Measurements from ENCODE around the gene FAM227B.

FAM227B gene

GRCh38 chr15:49293941-49294340, 326.7 kb downstream of the FAM227B start:
- no peak for DNase-seq (ENCODE audit: low spot score)

GRCh38 chr15:49290191-49290590, 330.4 kb downstream of the FAM227B start:
- DNase-seq (ENCODE audit: low spot score) = no peak

GRCh38 chr15:49288391-49288790, 332.2 kb downstream of the FAM227B start:
- DNase-seq (ENCODE audit: low spot score) = no peak

- no peak for DNase-seq (ENCODE audit: low spot score)
Observed at GRCh38 chr15:49287481-49287880, 333.1 kb downstream of the FAM227B start.

- no peak for DNase-seq (ENCODE audit: low spot score)
Observed at GRCh38 chr15:49286649-49287404, 333.8 kb downstream of the FAM227B start.

GRCh38 chr15:49282366-49282765, 338.3 kb downstream of the FAM227B start:
- DNase-seq (ENCODE audit: low spot score) = no peak

GRCh38 chr15:49279521-49280456, 340.8 kb downstream of the FAM227B start:
- DNase-seq (ENCODE audit: low spot score) = no peak

GRCh38 chr15:49278751-49279150, 341.9 kb downstream of the FAM227B start:
- DNase-seq (ENCODE audit: low spot score) = no peak
